Activated T-helper 17 cell treated with anti-CD3 and anti-CD28 coated beads, Interleukin-2, amount 50 U/mL, for 72 hours (primary cell): ENCODE results near the gene SPIB. TPM values are rescaled to one million over a fixed set of nuclear protein-coding genes. Genes with fewer than 3 reads are reported as not detected.
"Not testable (repeated sequence)": the region's sequence is repeated elsewhere in the genome, so short reads cannot be mapped to it uniquely, and the experiment has no call there.

Source experiments
- ATAC-seq: fragments of 150-1000 bp; cut with Tn5 transposase; replicated peaks from 2 replicates; pipeline ENCODE4 v1.10.0; 2021; ENCODE audit warnings: mild to moderate bottlenecking, moderate library complexity
- H3K27ac Mint-ChIP-seq: one replicate; pipeline ENCODE4 v1.8.0; 2022; ENCODE audit warnings: mixed read lengths
- H3K27me3 Mint-ChIP-seq: one replicate; pipeline ENCODE4 v1.8.0; 2022; ENCODE audit warnings: mixed read lengths
- H3K36me3 Mint-ChIP-seq: one replicate; pipeline ENCODE4 v1.8.0; 2022; ENCODE audit warnings: low read depth, mild to moderate bottlenecking, mixed read lengths
- H3K4me1 Mint-ChIP-seq: one replicate; pipeline ENCODE4 v1.8.0; 2022; ENCODE audit warnings: mixed read lengths
- H3K4me3 Mint-ChIP-seq: one replicate; pipeline ENCODE4 v1.8.0; 2022; ENCODE audit warnings: mild to moderate bottlenecking, mixed read lengths
- H3K9me3 Mint-ChIP-seq: one replicate; pipeline ENCODE4 v1.8.0; 2022; ENCODE audit warnings: mixed read lengths
- total RNA-seq, 2 donors: library from RNA; stranded (reverse); gene quantifications; one replicate each; pipeline ENCODE4 v1.2.3, GENCODE V29; 2022

SPIB gene
- total RNA-seq, 2 donors from 2014 or later: 1.9 to 2.4 TPM

- Mint-ChIP-seq H3K27me3 (no peaks in the 10 kb centered on the region), H3K4me1 (peaks cover 26% of the 10 kb centered on the region), H3K9me3 (no peaks in the 10 kb centered on the region), H3K4me3 (peak within 1 kb of the TSS; percentile 96), H3K36me3 (peaks cover 88% of the 10 kb centered on the region), H3K27ac (peak within 1 kb of the TSS; percentile 88)
- ATAC-seq: peak; percentile 93
Observed at GRCh38 chr19:50383852-50384684, 34.7 kb upstream of the SPIB start, which contains the start of gene POLD1. Gene POLD1, plus strand, starts transcription at chr19:50384347. Its CDS starts 14,505 bp downstream, at chr19:50398852.

GRCh38 chr19:50384685-50385535, 33.8 kb upstream of the SPIB start:
- peak overlapping the region; percentile 96 for H3K4me3 Mint-ChIP-seq
- no peak for ATAC-seq
- H3K36me3 Mint-ChIP-seq: peaks cover 84% of the 10 kb centered on the region
- H3K9me3 Mint-ChIP-seq: no peaks in the 10 kb centered on the region
- peak overlapping the region; percentile 88 for H3K27ac Mint-ChIP-seq
- no peaks in the 10 kb centered on the region for H3K27me3 Mint-ChIP-seq
- peaks cover 26% of the 10 kb centered on the region for H3K4me1 Mint-ChIP-seq

GRCh38 chr19:50387176-50387867, 31.4 kb upstream of the SPIB start:
- Mint-ChIP-seq H3K9me3 (no peaks in the 10 kb centered on the region), H3K27ac (peak overlapping the region; percentile 63), H3K4me3 (peak overlapping the region; percentile 30), H3K27me3 (no peaks in the 10 kb centered on the region), H3K4me1 (peaks cover 26% of the 10 kb centered on the region), H3K36me3 (peaks cover 88% of the 10 kb centered on the region)
- ATAC-seq: no peak

- no peak for ATAC-seq
Observed at GRCh38 chr19:50387868-50388245, 30.9 kb upstream of the SPIB start.

GRCh38 chr19:50390295-50390694, 28.4 kb upstream of the SPIB start:
- H3K4me1 Mint-ChIP-seq, H3K9me3 Mint-ChIP-seq, H3K27me3 Mint-ChIP-seq, H3K27ac Mint-ChIP-seq, ATAC-seq, H3K4me3 Mint-ChIP-seq: not testable (repeated sequence)
- H3K36me3 Mint-ChIP-seq: peaks cover 84% of the 10 kb centered on the region

More at GRCh38 chr19:50387868-50388245, 30.9 kb upstream of the SPIB start:
- Mint-ChIP-seq H3K36me3 (peaks cover 92% of the 10 kb centered on the region), H3K4me1 (peaks cover 26% of the 10 kb centered on the region), H3K27me3 (no peaks in the 10 kb centered on the region), H3K4me3 (peak overlapping the region; percentile 30), H3K27ac (peak overlapping the region; percentile 63), H3K9me3 (no peaks in the 10 kb centered on the region)

- not testable (repeated sequence) for H3K27ac Mint-ChIP-seq, ATAC-seq, H3K4me3 Mint-ChIP-seq, H3K9me3 Mint-ChIP-seq, H3K4me1 Mint-ChIP-seq, H3K27me3 Mint-ChIP-seq
- peaks cover 84% of the 10 kb centered on the region for H3K36me3 Mint-ChIP-seq
Observed at GRCh38 chr19:50390952-50391351, 27.8 kb upstream of the SPIB start.

GRCh38 chr19:50392759-50393158, 26.0 kb upstream of the SPIB start:
- H3K4me3 Mint-ChIP-seq: no peak overlapping the region
- H3K27me3 Mint-ChIP-seq: no peaks in the 10 kb centered on the region
- H3K9me3 Mint-ChIP-seq: no peaks in the 10 kb centered on the region
- peaks cover 72% of the 10 kb centered on the region for H3K36me3 Mint-ChIP-seq
- no peak for ATAC-seq
- H3K27ac Mint-ChIP-seq: no peak overlapping the region
- peaks cover 4% of the 10 kb centered on the region for H3K4me1 Mint-ChIP-seq

- Mint-ChIP-seq H3K27me3 (no peaks in the 10 kb centered on the region), H3K36me3 (peaks cover 72% of the 10 kb centered on the region), H3K9me3 (no peaks in the 10 kb centered on the region), H3K4me3 (no peak overlapping the region), H3K27ac (no peak overlapping the region), H3K4me1 (peaks cover 7% of the 10 kb centered on the region)
- ATAC-seq: no peak
Observed at GRCh38 chr19:50393589-50393988, 25.1 kb upstream of the SPIB start.

GRCh38 chr19:50394017-50394416, 24.7 kb upstream of the SPIB start:
- H3K9me3 Mint-ChIP-seq: no peaks in the 10 kb centered on the region
- peaks cover 7% of the 10 kb centered on the region for H3K4me1 Mint-ChIP-seq
- H3K4me3 Mint-ChIP-seq: no peak overlapping the region
- ATAC-seq: no peak
- peaks cover 72% of the 10 kb centered on the region for H3K36me3 Mint-ChIP-seq
- H3K27ac Mint-ChIP-seq: no peak overlapping the region
- H3K27me3 Mint-ChIP-seq: no peaks in the 10 kb centered on the region

GRCh38 chr19:50398675-50399367, 19.9 kb upstream of the SPIB start:
- ATAC-seq: no peak
- Mint-ChIP-seq H3K9me3 (no peaks in the 10 kb centered on the region), H3K27me3 (no peaks in the 10 kb centered on the region)

GRCh38 chr19:50399368-50399745, 19.4 kb upstream of the SPIB start:
- Mint-ChIP-seq H3K27me3 (no peaks in the 10 kb centered on the region), H3K36me3 (peaks cover 48% of the 10 kb centered on the region), H3K27ac (no peak overlapping the region), H3K4me1 (peaks cover 7% of the 10 kb centered on the region), H3K9me3 (no peaks in the 10 kb centered on the region), H3K4me3 (no peak overlapping the region)
- no peak for ATAC-seq

More at GRCh38 chr19:50398675-50399367, 19.9 kb upstream of the SPIB start:
- Mint-ChIP-seq H3K4me1 (peaks cover 7% of the 10 kb centered on the region), H3K27ac (no peak overlapping the region), H3K4me3 (no peak overlapping the region), H3K36me3 (peaks cover 47% of the 10 kb centered on the region)

- no peak for ATAC-seq
- H3K27ac Mint-ChIP-seq: no peak overlapping the region
- H3K27me3 Mint-ChIP-seq: no peaks in the 10 kb centered on the region
- H3K4me3 Mint-ChIP-seq: no peak overlapping the region
- H3K9me3 Mint-ChIP-seq: no peaks in the 10 kb centered on the region
- peaks cover 62% of the 10 kb centered on the region for H3K36me3 Mint-ChIP-seq
- H3K4me1 Mint-ChIP-seq: peaks cover 7% of the 10 kb centered on the region
Observed at GRCh38 chr19:50401605-50402450, 16.9 kb upstream of the SPIB start.
